ENCODE measurements around the gene TMCC3. TPM values are rescaled to one million over a fixed set of nuclear protein-coding genes. Genes with fewer than 3 reads are reported as not detected.

Gene TMCC3
- total and polyA plus RNA-seq, 3 experiments from 2014 or later: 0.18 to 0.41 (median 0.18) TPM

Other genes with a start within 250 kb of the TMCC3 start
- gene CEP83, start 190.7 kb downstream of the TMCC3 start, total RNA-seq: 10 to 100 TPM; 25.7 to 25.8 TPM
- gene CEP83, start 190.7 kb downstream of the TMCC3 start, polyA plus RNA-seq: 5.2 TPM

Measured in CD8-positive, alpha-beta memory T cell (primary cell).